Fibroblast of mammary gland (primary cell): ENCODE measurements around the gene CETN3.

Source experiments
- DNase-seq: peaks from one replicate; pipeline ENCODE4 v3.0.0-alpha.2; 2010; ENCODE audit warnings: low read depth
- H3K4me3 ChIP-seq: 2 replicates; pipeline ENCODE4 v1.5.1; 2011; ENCODE audit warnings: low read depth, mild to moderate bottlenecking, low read length, moderate library complexity; ENCODE audit not compliant: control insufficient read depth
- CTCF ChIP-seq: conservative IDR thresholded peaks from 2 replicates; pipeline ENCODE4 v1.5.1; 2011; ENCODE audit warnings: low read depth, low read length, inconsistent platforms; ENCODE audit not compliant: control insufficient read depth, insufficient read depth

Gene CETN3

GRCh38 chr5:90421136-90421535 is 11.6 kb upstream of the CETN3 start:
- TF ChIP-seq CTCF, result no peak
- no peak overlapping the region for H3K4me3 ChIP-seq
- DNase-seq, result peak; percentile 6

- H3K4me3 ChIP-seq, result no peak overlapping the region
- TF ChIP-seq CTCF, result no peak
- no peak for DNase-seq
These were observed 8.7 kb upstream of the CETN3 start for GRCh38 chr5:90418214-90418613.

GRCh38 chr5:90410178-90410762 is 714 bp upstream of the CETN3 start:
- H3K4me3 ChIP-seq, result peak overlapping the region; percentile 74
- no peak for TF ChIP-seq CTCF
- DNase-seq, result no peak

GRCh38 chr5:90408571-90409317 is 812 bp downstream of the CETN3 start:
- peak overlapping the region; percentile 79 for H3K4me3 ChIP-seq
- TF ChIP-seq CTCF, result no peak
- no peak for DNase-seq

GRCh38 chr5:90406466-90406865 is 3.1 kb downstream of the CETN3 start:
- DNase-seq, result no peak
- no peak overlapping the region for H3K4me3 ChIP-seq
- TF ChIP-seq CTCF, result no peak

- TF ChIP-seq CTCF, result no peak
- DNase-seq, result no peak
- no peak overlapping the region for H3K4me3 ChIP-seq
These were observed 6.9 kb downstream of the CETN3 start for GRCh38 chr5:90402521-90403255.
